Measurements from ENCODE around the gene RBMS1. TPM values are rescaled to one million over a fixed set of nuclear protein-coding genes. Genes with fewer than 3 reads are reported as not detected.

The RBMS1 gene
- polyA plus RNA-seq, 1 experiment = 107 TPM

- CTCF ChIA-PET = no interaction called here
- POLR2A ChIA-PET = interaction anchor here (0.6 to 0.7 kb wide), 2 partner anchors 105 to 162 kb away, joined by 3 read pairs; no protein-coding TSS in a partner anchor
Observed at GRCh38 chr2:160510617-160511016, 17.0 kb upstream of the RBMS1 start.

GRCh38 chr2:160509016-160509415 lies 15.4 kb upstream of the RBMS1 start:
- ChIA-PET CTCF (interaction anchor here (0.6 kb wide), 1 partner anchor 555 kb away, joined by 3 read pairs; no protein-coding TSS in a partner anchor), POLR2A (no interaction called here)
- Histone ChIP-seq H3K9me3 (ENCODE audit: control insufficient read depth, insufficient read depth, low read length) (no peaks in the 10 kb centered on the region), H3K27me3 (ENCODE audit: control insufficient read depth, insufficient read depth, low read length) (no peaks in the 10 kb centered on the region), H3K4me3 (ENCODE audit: low read depth, low read length) (no peak overlapping the region), H3K27ac (ENCODE audit: low read depth, low read length) (no peak overlapping the region)
- DNase-seq (ENCODE audit: low read depth, low spot score) = no peak
- no peak for TF ChIP-seq CTCF (IDR thresholded peaks at IDR 0.05; ENCODE audit: low read depth, low read length)

More at GRCh38 chr2:160510617-160511016, 17.0 kb upstream of the RBMS1 start:
- Histone ChIP-seq H3K27me3 (ENCODE audit: control insufficient read depth, insufficient read depth, low read length) (no peaks in the 10 kb centered on the region), H3K9me3 (ENCODE audit: control insufficient read depth, insufficient read depth, low read length) (no peaks in the 10 kb centered on the region), H3K4me3 (ENCODE audit: low read depth, low read length) (no peak overlapping the region), H3K27ac (ENCODE audit: low read depth, low read length) (no peak overlapping the region)
- no peak for DNase-seq (ENCODE audit: low read depth, low spot score)
- no peak for TF ChIP-seq CTCF (IDR thresholded peaks at IDR 0.05; ENCODE audit: low read depth, low read length)

- H3K27me3 ChIP-seq (ENCODE audit: control insufficient read depth, insufficient read depth, low read length) = no peaks in the 10 kb centered on the region
- H3K9me3 ChIP-seq (ENCODE audit: control insufficient read depth, insufficient read depth, low read length) = no peaks in the 10 kb centered on the region
- ChIA-PET POLR2A (no interaction called here), CTCF (no interaction called here)
- no peak for DNase-seq (ENCODE audit: low read depth, low spot score)
- H3K4me3 ChIP-seq (ENCODE audit: low read depth, low read length) = no peak overlapping the region
- TF ChIP-seq CTCF (IDR thresholded peaks at IDR 0.05; ENCODE audit: low read depth, low read length) = no peak
- H3K27ac ChIP-seq (ENCODE audit: low read depth, low read length) = no peak overlapping the region
Observed at GRCh38 chr2:160507464-160507863, 13.9 kb upstream of the RBMS1 start.

GRCh38 chr2:160507046-160507407 lies 13.4 kb upstream of the RBMS1 start:
- Histone ChIP-seq H3K9me3 (ENCODE audit: control insufficient read depth, insufficient read depth, low read length) (no peaks in the 10 kb centered on the region), H3K27me3 (ENCODE audit: control insufficient read depth, insufficient read depth, low read length) (no peaks in the 10 kb centered on the region), H3K27ac (ENCODE audit: low read depth, low read length) (no peak overlapping the region), H3K4me3 (ENCODE audit: low read depth, low read length) (no peak overlapping the region)
- CTCF ChIA-PET = no interaction called here
- POLR2A ChIA-PET = no interaction called here
- TF ChIP-seq CTCF (IDR thresholded peaks at IDR 0.05; ENCODE audit: low read depth, low read length) = no peak
- DNase-seq (ENCODE audit: low read depth, low spot score) = no peak

GRCh38 chr2:160506371-160507045 lies 12.9 kb upstream of the RBMS1 start:
- H3K27me3 ChIP-seq (ENCODE audit: control insufficient read depth, insufficient read depth, low read length) = no peaks in the 10 kb centered on the region
- no peak for TF ChIP-seq CTCF (IDR thresholded peaks at IDR 0.05; ENCODE audit: low read depth, low read length)
- H3K27ac ChIP-seq (ENCODE audit: low read depth, low read length) = no peak overlapping the region
- ChIA-PET POLR2A (no interaction called here), CTCF (no interaction called here)
- H3K4me3 ChIP-seq (ENCODE audit: low read depth, low read length) = no peak overlapping the region
- DNase-seq (ENCODE audit: low read depth, low spot score) = no peak
- H3K9me3 ChIP-seq (ENCODE audit: control insufficient read depth, insufficient read depth, low read length) = no peaks in the 10 kb centered on the region
